ENCODE data around the gene FGF11.

FGF11 gene

DNA sequence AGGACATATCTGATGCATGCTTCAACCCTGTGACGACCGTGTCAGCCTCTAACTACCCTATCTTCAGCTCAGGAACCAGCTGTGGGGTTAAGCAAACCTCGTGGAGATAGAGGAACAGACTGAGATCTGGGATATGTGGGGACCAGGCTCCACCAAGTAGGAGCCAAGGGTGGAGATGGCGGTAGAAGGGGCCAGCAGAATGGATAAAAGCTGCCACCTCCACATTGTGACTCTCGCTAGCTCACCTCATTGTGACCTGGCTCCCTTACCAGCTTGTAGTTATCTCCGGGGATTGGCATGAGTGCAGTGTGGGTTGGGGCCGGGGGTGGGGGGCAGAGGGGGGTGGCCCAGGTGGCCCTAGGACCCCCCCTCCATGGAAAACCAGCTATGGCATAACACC, 14.0 kb upstream of the FGF11 start, which contains the start of gene SPEM2:
TSS of gene SPEM2 (plus strand) at position 301 of the 400 bp plus-strand sequence. CDS start at position 374, 73 bp downstream.
- POLR2A ChIA-PET: interaction anchor here (0.9 kb wide), 1 partner anchor 19 kb away, joined by 3 read pairs; no protein-coding TSS in a partner anchor
- no peak for TF ChIP-seq FOXA1 (IDR thresholded peaks at IDR 0.05)
- CTCF ChIA-PET: interaction anchor here (0.6 kb wide), 1 partner anchor 1593 kb away, joined by 3 read pairs; no protein-coding TSS in a partner anchor

DNA sequence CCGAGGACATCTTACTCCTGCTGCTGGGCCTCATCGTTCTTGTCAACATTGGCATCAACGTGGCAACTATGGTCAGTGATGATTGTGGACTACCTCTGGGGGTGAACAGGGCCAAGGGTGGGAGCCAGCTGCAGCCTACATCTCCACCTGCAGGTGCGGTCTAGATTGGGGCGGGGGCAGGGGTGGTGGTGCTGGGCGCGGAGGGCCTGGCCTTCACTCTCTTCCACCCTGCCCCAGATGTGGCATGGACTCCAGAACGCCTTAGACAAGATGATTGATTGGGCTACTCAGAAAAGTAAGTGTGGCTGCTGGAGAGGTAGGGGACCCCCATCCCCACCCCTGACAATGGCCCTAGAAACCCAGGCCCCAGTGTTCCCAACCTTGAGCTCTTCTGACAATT, 13.6 kb upstream of the FGF11 start:
- ChIA-PET CTCF (interaction anchor here (0.6 kb wide), 1 partner anchor 1593 kb away, joined by 3 read pairs; no protein-coding TSS in a partner anchor), POLR2A (interaction anchor here (0.9 kb wide), 1 partner anchor 18 kb away, joined by 3 read pairs; no protein-coding TSS in a partner anchor)
- no peak for DNase-seq (ENCODE audit: extremely low spot score)
- TF ChIP-seq ZNF384 (IDR thresholded peaks at IDR 0.05) (no peak), SP1 (IDR thresholded peaks at IDR 0.05) (no peak), L3MBTL2 (conservative IDR thresholded peaks at IDR 0.05) (no peak), LEF1 (IDR thresholded peaks at IDR 0.05; ENCODE audit: borderline replicate concordance) (no peak), FOXM1 (IDR thresholded peaks at IDR 0.05; ENCODE audit: borderline replicate concordance) (no peak), SUZ12 (IDR thresholded peaks at IDR 0.05) (no peak), CTBP1 (IDR thresholded peaks at IDR 0.05; ENCODE audit: borderline replicate concordance) (no peak), ARNT (IDR thresholded peaks at IDR 0.05) (no peak), HDGF (IDR thresholded peaks at IDR 0.05; ENCODE audit: borderline replicate concordance) (no peak), TARDBP (IDR thresholded peaks at IDR 0.05) (no peak), FOXK2 (IDR thresholded peaks at IDR 0.05) (no peak), ELF4 (IDR thresholded peaks at IDR 0.05) (no peak), BHLHE40 (IDR thresholded peaks at IDR 0.05; ENCODE audit: borderline replicate concordance) (no peak), FOXA1 (IDR thresholded peaks at IDR 0.05) (no peak), NFRKB (IDR thresholded peaks at IDR 0.05) (no peak)
- TF ChIP-seq, protein P1, sequence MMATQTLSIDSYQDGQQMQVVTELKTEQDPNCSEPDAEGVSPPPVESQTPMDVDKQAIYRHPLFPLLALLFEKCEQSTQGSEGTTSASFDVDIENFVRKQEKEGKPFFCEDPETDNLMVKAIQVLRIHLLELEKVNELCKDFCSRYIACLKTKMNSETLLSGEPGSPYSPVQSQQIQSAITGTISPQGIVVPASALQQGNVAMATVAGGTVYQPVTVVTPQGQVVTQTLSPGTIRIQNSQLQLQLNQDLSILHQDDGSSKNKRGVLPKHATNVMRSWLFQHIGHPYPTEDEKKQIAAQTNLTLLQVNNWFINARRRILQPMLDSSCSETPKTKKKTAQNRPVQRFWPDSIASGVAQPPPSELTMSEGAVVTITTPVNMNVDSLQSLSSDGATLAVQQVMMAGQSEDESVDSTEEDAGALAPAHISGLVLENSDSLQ (IDR thresholded peaks at IDR 0.05): no peak

More for the DNA sequence above, 14.0 kb upstream of the FGF11 start, which contains the start of gene SPEM2:
- DNase-seq (ENCODE audit: extremely low spot score): no peak

DNA sequence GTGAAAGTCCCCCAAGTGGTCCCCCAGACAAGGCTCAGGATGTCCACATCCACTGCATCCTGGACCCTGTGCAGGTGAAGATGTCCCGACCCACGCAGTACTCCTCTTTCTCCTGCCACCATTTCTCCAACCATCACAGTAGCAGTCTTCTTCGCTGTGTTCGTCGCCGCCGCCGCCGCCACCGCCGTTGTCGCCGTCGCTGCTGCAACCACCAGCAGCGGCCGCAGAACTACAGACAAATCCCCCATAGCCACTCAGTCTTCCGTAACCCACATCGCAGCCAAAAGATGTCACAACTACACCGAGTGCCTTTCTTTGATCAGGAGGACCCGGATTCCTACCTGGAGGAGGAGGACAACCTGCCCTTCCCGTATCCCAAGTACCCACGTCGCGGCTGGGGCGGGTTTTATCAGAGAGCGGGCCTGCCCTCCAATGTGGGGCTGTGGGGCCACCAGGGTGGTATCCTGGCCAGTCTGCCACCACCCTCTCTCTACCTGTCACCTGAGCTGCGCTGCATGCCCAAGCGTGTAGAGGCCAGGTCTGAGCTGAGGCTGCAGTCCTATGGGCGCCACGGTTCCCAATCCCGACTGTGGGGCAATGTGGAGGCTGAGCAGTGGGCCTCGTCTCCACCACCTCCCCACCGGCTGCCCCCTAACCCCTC, 13.0 kb upstream of the FGF11 start:
- TF ChIP-seq SP1 (IDR thresholded peaks at IDR 0.05): no peak
- no peak for TF ChIP-seq FOXK2 (IDR thresholded peaks at IDR 0.05)
- TF ChIP-seq HDGF (IDR thresholded peaks at IDR 0.05; ENCODE audit: borderline replicate concordance): no peak
- no peak for TF ChIP-seq SUZ12 (IDR thresholded peaks at IDR 0.05)
- no peak for TF ChIP-seq BHLHE40 (IDR thresholded peaks at IDR 0.05; ENCODE audit: borderline replicate concordance)
- TF ChIP-seq LEF1 (IDR thresholded peaks at IDR 0.05; ENCODE audit: borderline replicate concordance): no peak
- ChIA-PET POLR2A (no interaction called here), CTCF (interaction anchor here (0.6 kb wide), 1 partner anchor 1592 kb away, joined by 3 read pairs; no protein-coding TSS in a partner anchor)
- no peak for DNase-seq (ENCODE audit: extremely low spot score)

GRCh38 chr17:7426896-7427489, 12.3 kb upstream of the FGF11 start:
- TF ChIP-seq LEF1 (IDR thresholded peaks at IDR 0.05; ENCODE audit: borderline replicate concordance) (no peak), L3MBTL2 (conservative IDR thresholded peaks at IDR 0.05) (no peak), ZNF384 (IDR thresholded peaks at IDR 0.05) (no peak), CTBP1 (IDR thresholded peaks at IDR 0.05; ENCODE audit: borderline replicate concordance) (no peak), ELF4 (IDR thresholded peaks at IDR 0.05) (no peak), FOXM1 (IDR thresholded peaks at IDR 0.05; ENCODE audit: borderline replicate concordance) (no peak), FOXK2 (IDR thresholded peaks at IDR 0.05) (no peak), ARNT (IDR thresholded peaks at IDR 0.05) (no peak), FOXA1 (IDR thresholded peaks at IDR 0.05) (no peak), SUZ12 (IDR thresholded peaks at IDR 0.05) (no peak), TARDBP (IDR thresholded peaks at IDR 0.05) (no peak), BHLHE40 (IDR thresholded peaks at IDR 0.05; ENCODE audit: borderline replicate concordance) (no peak)
- no peak for DNase-seq (ENCODE audit: extremely low spot score)
- CTCF ChIA-PET: no interaction called here
- POLR2A ChIA-PET: no interaction called here

DNA sequence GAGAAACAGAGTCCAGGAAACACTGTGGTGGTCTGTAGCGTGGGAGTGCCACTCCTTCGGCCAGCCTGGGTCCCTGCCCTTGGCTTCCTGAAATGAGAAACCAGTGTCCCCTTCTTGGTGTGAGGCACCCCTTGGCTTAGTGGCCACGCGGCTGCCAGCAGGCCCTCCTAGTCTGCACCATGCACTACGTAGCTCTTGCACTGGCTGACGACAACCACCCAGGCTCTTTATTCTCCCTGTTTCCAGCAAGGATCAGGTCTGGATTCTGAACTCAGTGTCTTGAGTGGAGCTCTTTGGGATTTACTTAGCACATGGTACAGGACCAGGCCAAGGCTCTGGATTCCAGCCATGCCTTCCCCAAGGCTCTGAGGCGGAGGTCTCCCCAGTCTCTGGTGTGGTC, 11.8 kb upstream of the FGF11 start:
- TF ChIP-seq FOXA1 (IDR thresholded peaks at IDR 0.05): no peak
- TF ChIP-seq FOXM1 (IDR thresholded peaks at IDR 0.05; ENCODE audit: borderline replicate concordance): no peak
- TF ChIP-seq FOXK2 (IDR thresholded peaks at IDR 0.05): no peak
- no peak for TF ChIP-seq NFRKB (IDR thresholded peaks at IDR 0.05)
- TF ChIP-seq HDGF (IDR thresholded peaks at IDR 0.05; ENCODE audit: borderline replicate concordance): no peak
- no peak for TF ChIP-seq CTBP1 (IDR thresholded peaks at IDR 0.05; ENCODE audit: borderline replicate concordance)
- TF ChIP-seq ZNF384 (IDR thresholded peaks at IDR 0.05): no peak
- TF ChIP-seq ARNT (IDR thresholded peaks at IDR 0.05): no peak
- no peak for TF ChIP-seq L3MBTL2 (conservative IDR thresholded peaks at IDR 0.05)
- POLR2A ChIA-PET: no interaction called here
- CTCF ChIA-PET: no interaction called here
- DNase-seq (ENCODE audit: extremely low spot score): no peak

DNA sequence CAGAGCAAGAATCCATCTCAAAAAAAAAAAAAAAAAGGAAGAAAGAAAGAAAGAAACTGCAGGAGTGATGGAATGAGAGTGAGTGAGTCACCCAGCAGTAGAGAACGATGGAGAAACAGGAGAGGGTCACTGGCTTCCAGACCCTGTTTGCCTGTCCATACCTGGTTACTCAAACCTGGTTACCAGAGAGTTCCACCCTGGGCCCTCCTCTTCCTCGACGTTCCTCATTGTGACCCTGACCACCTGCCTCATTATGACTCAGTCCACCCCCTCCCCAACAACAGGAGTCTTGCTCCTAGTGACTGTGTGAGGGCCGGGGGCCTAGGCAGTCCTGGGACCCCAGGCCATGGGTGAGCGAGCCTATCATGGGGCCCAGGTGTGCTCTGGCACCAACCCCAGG, 10.8 kb upstream of the FGF11 start, which contains the start of gene SPEM3:
TSS of gene SPEM3 (plus strand) at position 301 of the 400 bp plus-strand sequence. CDS start at position 347, 46 bp downstream.
- no peak for DNase-seq (ENCODE audit: extremely low spot score)
- ChIA-PET CTCF (no interaction called here), POLR2A (no interaction called here)
- no peak for TF ChIP-seq TARDBP (IDR thresholded peaks at IDR 0.05)
- TF ChIP-seq FOXK2 (IDR thresholded peaks at IDR 0.05): no peak
- no peak for TF ChIP-seq NFRKB (IDR thresholded peaks at IDR 0.05)
- TF ChIP-seq, protein P1 (IDR thresholded peaks at IDR 0.05): no peak
- no peak for TF ChIP-seq ELF4 (IDR thresholded peaks at IDR 0.05)
- TF ChIP-seq FOXM1 (IDR thresholded peaks at IDR 0.05; ENCODE audit: borderline replicate concordance): no peak
- TF ChIP-seq BHLHE40 (IDR thresholded peaks at IDR 0.05; ENCODE audit: borderline replicate concordance): no peak
- no peak for TF ChIP-seq ZNF384 (IDR thresholded peaks at IDR 0.05)
- no peak for TF ChIP-seq FOXA1 (IDR thresholded peaks at IDR 0.05)
- TF ChIP-seq SUZ12 (IDR thresholded peaks at IDR 0.05): no peak
- TF ChIP-seq CTBP1 (IDR thresholded peaks at IDR 0.05; ENCODE audit: borderline replicate concordance): no peak
- TF ChIP-seq SP1 (IDR thresholded peaks at IDR 0.05): no peak
- no peak for TF ChIP-seq L3MBTL2 (conservative IDR thresholded peaks at IDR 0.05)
- TF ChIP-seq LEF1 (IDR thresholded peaks at IDR 0.05; ENCODE audit: borderline replicate concordance): no peak
- TF ChIP-seq HDGF (IDR thresholded peaks at IDR 0.05; ENCODE audit: borderline replicate concordance): no peak
- TF ChIP-seq ARNT (IDR thresholded peaks at IDR 0.05): no peak

Measured in HEK293T (cell line).